ENCODE data around the gene NKX2-4. TPM values are rescaled to one million over a fixed set of nuclear protein-coding genes. Genes with fewer than 3 reads are reported as not detected.

The NKX2-4 gene
- total RNA-seq, 1 experiment from 2014 or later: 0.15 TPM

DNA sequence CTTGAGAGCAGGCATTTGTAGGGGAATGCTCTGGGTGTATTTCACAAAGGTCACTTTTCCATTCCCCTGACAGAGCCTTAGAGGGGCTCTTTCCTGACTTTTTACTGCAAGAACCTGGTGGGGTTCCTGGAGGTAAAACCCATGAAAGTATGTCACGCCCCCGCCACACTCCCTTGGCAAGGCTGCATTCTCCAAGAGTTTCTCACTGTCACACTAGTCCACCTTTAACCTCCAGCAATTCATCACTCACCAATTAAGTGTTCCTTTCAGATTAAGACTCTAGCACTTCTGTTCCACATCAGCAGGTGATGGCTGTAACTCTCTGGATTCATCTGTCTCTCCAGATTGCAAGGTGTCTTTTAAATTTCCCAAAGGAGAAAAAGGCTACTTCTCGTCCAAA, 32.7 kb upstream of the NKX2-4 start:
- H3K9me3 ChIP-seq (ENCODE audit: control insufficient read depth, low read depth, low read length): no peaks in the 10 kb centered on the region
- H3K4me2 ChIP-seq (ENCODE audit: insufficient read depth, insufficient read length, low read length): no peak overlapping the region
- no peaks in the 10 kb centered on the region for H3K23me2 ChIP-seq (ENCODE audit: insufficient read length, low read depth, low read length, poor library complexity, severe bottlenecking)
- H2AFZ ChIP-seq (ENCODE audit: low read length): no peak overlapping the region
- Mint-ChIP-seq H3K36me3 (ENCODE audit: insufficient read depth in 1 of 3, low read depth in 3 of 3) (no peaks in the 10 kb centered on the region), H3K4me3 (no peak overlapping the region), H3K27ac (no peak overlapping the region), H3K9me3 (peaks cover 1 to 3% of the 10 kb centered on the region in 2 experiments; a peak in 3 of 5 replicates), H3K4me1 (no peaks in the 10 kb centered on the region), H3K27me3 (ENCODE audit: low read depth) (peaks cover 10% of the 10 kb centered on the region)
- H3K56ac ChIP-seq (ENCODE audit: insufficient read length, low read depth, low read length): no peak overlapping the region
- H3K4ac ChIP-seq (ENCODE audit: low read depth, low read length): no peak overlapping the region
- no peaks in the 10 kb centered on the region for H3K4me1 ChIP-seq (ENCODE audit: insufficient read depth, low read length)
- H4K91ac ChIP-seq (ENCODE audit: insufficient read length, low read depth, low read length): no peak overlapping the region
- TF ChIP-seq CTCF (conservative IDR thresholded peaks at IDR 0.05): no peak
- no peak overlapping the region for H4K8ac ChIP-seq (replicated peaks; ENCODE audit: insufficient read length, low read depth, low read length)
- H3T11ph ChIP-seq (ENCODE audit: low read length): no peak overlapping the region
- H2BK15ac ChIP-seq (ENCODE audit: low read depth, low read length): no peak overlapping the region
- H2BK20ac ChIP-seq (ENCODE audit: low read depth, low read length, poor library complexity, severe bottlenecking): no peak overlapping the region
- H4K20me1 ChIP-seq (ENCODE audit: control insufficient read depth, insufficient read depth, insufficient read length): no peaks in the 10 kb centered on the region
- H3K18ac ChIP-seq (ENCODE audit: insufficient read length, low read depth, low read length): no peak overlapping the region
- H3K9ac ChIP-seq (ENCODE audit: extremely low read depth, insufficient read length, low read length): no peak overlapping the region
- no peak overlapping the region for H4K5ac ChIP-seq (ENCODE audit: insufficient read length, low read depth, low read length)
- H2AK5ac ChIP-seq (ENCODE audit: insufficient read length, low read length): no peak overlapping the region
- H3K23ac ChIP-seq (ENCODE audit: insufficient read length, low read depth, low read length): no peak overlapping the region
- H2BK120ac ChIP-seq (ENCODE audit: low read depth, low read length, poor library complexity, severe bottlenecking): no peak overlapping the region
- no peak overlapping the region for H2BK12ac ChIP-seq (ENCODE audit: insufficient read length, low read depth, low read length)
- WGBS (ENCODE audit: extremely low coverage, insufficient read length, low lambda C conversion rate): no CpG with 5 or more reads among the region's 3 CpGs
- DNase-seq: no peak
- no peaks in the 10 kb centered on the region for H3K79me2 ChIP-seq (ENCODE audit: insufficient read depth, low read length)
- no peak overlapping the region for H3K27ac ChIP-seq (ENCODE audit: insufficient read length, low read depth, low read length)
- H3K27me3 ChIP-seq (ENCODE audit: insufficient read depth, low read length): no peaks in the 10 kb centered on the region
- H3K14ac ChIP-seq (ENCODE audit: insufficient read depth, low read length): no peak overlapping the region
- no peak overlapping the region for H2BK5ac ChIP-seq (ENCODE audit: insufficient read length, low read length)
- H3K79me1 ChIP-seq (ENCODE audit: insufficient read depth, low read depth, low read length, poor library complexity, severe bottlenecking): no peaks in the 10 kb centered on the region

Measured in H9 (cell line).